Panc1 (cell line): ENCODE measurements around the gene CHD6. TPM values are rescaled to one million over a fixed set of nuclear protein-coding genes. Genes with fewer than 3 reads are reported as not detected.

ENCODE experiments used
- ATAC-seq: fragments of 200-7000 bp; cut with Tn5 transposase; 2 replicates; pipeline ENCODE4 v1.9.1; 2020; ENCODE audit warnings: mild to moderate bottlenecking, moderate library complexity
- BruUV-seq: library from RNA; stranded (reverse); fragments of 400-500 nt; replicated peaks from 2 replicates; lab custom pipeline; 2021; lab: Mats Ljungman, UMichigan
- CTCF ChIA-PET: fragments of 300-600 bp; sonication (Branson Sonifier 250); formaldehyde crosslinking; loops from one replicate; lab custom pipeline; 2022; ENCODE audit warnings: antibody characterized with exemption; lab: Charles Lee
- POLR2A ChIA-PET: fragments of 300-600 bp; sonication (Branson Sonifier 250); formaldehyde crosslinking; loops from one replicate; lab custom pipeline; 2022; ENCODE audit warnings: antibody characterized with exemption; lab: Charles Lee
- DNase-seq: peaks from one replicate; pipeline ENCODE4 v3.0.0-alpha.2; 2010; ENCODE audit warnings: low read depth, low spot score
- H3K27ac ChIP-seq: 2 replicates; pipeline ENCODE4 v1.5.1; 2011; ENCODE audit warnings: mild to moderate bottlenecking, low read length, inconsistent platforms
- H3K27me3 ChIP-seq: fragments of 200-500 bp; sonication (Bioruptor generic); 2 replicates; pipeline ENCODE4 v1.6.0; 2014; ENCODE audit warnings: low read length, inconsistent platforms; ENCODE audit not compliant: control insufficient read depth, insufficient read depth
- H3K36me3 ChIP-seq: fragments of 200-500 bp; sonication (Bioruptor generic); 2 replicates; pipeline ENCODE4 v1.5.1; 2014; ENCODE audit warnings: inconsistent platforms, mild to moderate bottlenecking, low read length, moderate library complexity; ENCODE audit not compliant: control insufficient read depth, insufficient read depth
- H3K4me1 ChIP-seq: 2 replicates; pipeline ENCODE4 v1.5.1; 2011; ENCODE audit warnings: inconsistent platforms, mild to moderate bottlenecking, low read length, moderate library complexity; ENCODE audit not compliant: control insufficient read depth, insufficient read depth
- H3K4me3 ChIP-seq, 2 experiments: 2 replicates each; pipeline ENCODE4 v1.5.1; 2011 to 2012; ENCODE audit warnings: low read depth in 2 of 2, low read length in 2 of 2, mild to moderate bottlenecking in 2 of 2, inconsistent platforms in 1 of 2, moderate library complexity in 1 of 2
- H3K9me3 ChIP-seq: fragments of 200-500 bp; sonication (Bioruptor generic); 2 replicates; pipeline ENCODE4 v1.5.1; 2014; ENCODE audit warnings: low read depth, mild to moderate bottlenecking, inconsistent platforms, low read length, moderate library complexity; ENCODE audit not compliant: control insufficient read depth, insufficient read depth
- POLR2AphosphoS5 ChIP-seq: IDR thresholded peaks from 2 replicates; pipeline ENCODE4 v1.6.1; 2012; ENCODE audit warnings: mild to moderate bottlenecking, low read depth, low read length, moderate library complexity
- SIN3A ChIP-seq: IDR thresholded peaks from 2 replicates; pipeline ENCODE4 v1.6.1; 2012; ENCODE audit warnings: low read depth, mild to moderate bottlenecking, low read length, moderate library complexity, borderline replicate concordance; ENCODE audit not compliant: insufficient read depth
- TCF7L2 ChIP-seq: IDR thresholded peaks from 2 replicates; pipeline ENCODE4 v1.6.1; 2011; ENCODE audit warnings: mild to moderate bottlenecking, low read depth, low read length, inconsistent platforms
- in situ Hi-C: cut with HindIII; loops from 2 replicates; pipeline ENCODE4 v1.10.0; 2016; ENCODE audit warnings: low sequenced_read_pairs, low pct_unique_long_range_greater_than_20kb
- intact Hi-C: fragments of 100-400 bp; cut with micrococcal nuclease; formaldehyde crosslinking; loops from one replicate; pipeline ENCODE4 v1.10.0; 2022; ENCODE audit not compliant: unreplicated experiment
- total RNA-seq: library from RNA; stranded (reverse); gene quantifications from one replicate; pipeline ENCODE4 v1.2.1, GENCODE V29; 2021; ENCODE audit not compliant: unreplicated experiment
- TF ChIP-seq, protein P1 (sequence below), 2 experiments: IDR thresholded peaks; 2 replicates each; pipeline ENCODE4 v1.6.1; 2011 to 2012; ENCODE audit warnings: low read depth in 2 of 2, control low read depth in 1 of 2, low read length in 1 of 2, mild to moderate bottlenecking in 1 of 2, moderate library complexity in 1 of 2; ENCODE audit not compliant: insufficient read depth in 1 of 2
- TF ChIP-seq, protein P2 (sequence below): fragments of 450-650 bp; IDR thresholded peaks from 2 replicates; pipeline ENCODE4 v1.5.1; 2017; ENCODE audit warnings: mild to moderate bottlenecking

The CHD6 gene
- total RNA-seq, 1 experiment from 2014 or later = 21.3 TPM

DNA sequence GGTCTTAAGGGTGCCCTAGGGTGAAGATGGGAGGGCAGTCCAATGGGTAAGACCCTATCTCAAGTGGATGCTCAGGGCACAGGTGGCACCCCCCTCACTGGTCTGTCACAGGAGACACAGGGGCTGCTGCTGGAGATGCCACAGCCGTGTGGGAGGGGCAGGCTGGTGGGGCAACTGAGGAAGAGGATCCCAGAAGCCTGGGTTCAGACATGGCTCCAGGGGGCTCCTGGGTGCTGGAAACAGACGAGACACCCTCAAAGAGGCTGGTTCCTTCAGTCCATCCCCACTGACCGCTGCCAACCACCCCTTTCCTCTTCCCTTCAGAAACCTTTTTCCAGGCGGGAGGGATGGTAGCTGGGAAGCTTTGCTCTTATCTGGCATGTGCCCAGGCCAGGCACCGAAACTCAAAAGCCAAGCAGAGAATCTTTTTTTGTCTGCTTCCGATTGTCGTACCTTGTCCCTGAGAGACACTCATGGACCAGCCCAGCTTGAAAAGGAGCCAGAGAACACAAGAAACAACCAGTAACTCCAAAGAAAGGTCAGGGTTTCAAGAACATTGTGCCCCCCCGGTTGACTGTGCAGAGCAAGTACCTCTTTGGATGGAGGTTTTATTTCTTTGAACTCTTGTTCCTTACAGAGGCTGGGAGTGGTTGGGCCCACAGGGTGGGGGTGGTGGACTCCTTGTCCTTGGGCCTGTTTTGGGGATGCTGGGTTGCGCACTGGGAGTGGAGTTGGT, 223.1 kb downstream of the CHD6 start:
- in situ Hi-C loops = no loop called here
- intact Hi-C loops = no loop called here
- TF ChIP-seq POLR2AphosphoS5 (no peak), SIN3A (no peak), TCF7L2 (no peak)
- TF ChIP-seq, protein P1, sequence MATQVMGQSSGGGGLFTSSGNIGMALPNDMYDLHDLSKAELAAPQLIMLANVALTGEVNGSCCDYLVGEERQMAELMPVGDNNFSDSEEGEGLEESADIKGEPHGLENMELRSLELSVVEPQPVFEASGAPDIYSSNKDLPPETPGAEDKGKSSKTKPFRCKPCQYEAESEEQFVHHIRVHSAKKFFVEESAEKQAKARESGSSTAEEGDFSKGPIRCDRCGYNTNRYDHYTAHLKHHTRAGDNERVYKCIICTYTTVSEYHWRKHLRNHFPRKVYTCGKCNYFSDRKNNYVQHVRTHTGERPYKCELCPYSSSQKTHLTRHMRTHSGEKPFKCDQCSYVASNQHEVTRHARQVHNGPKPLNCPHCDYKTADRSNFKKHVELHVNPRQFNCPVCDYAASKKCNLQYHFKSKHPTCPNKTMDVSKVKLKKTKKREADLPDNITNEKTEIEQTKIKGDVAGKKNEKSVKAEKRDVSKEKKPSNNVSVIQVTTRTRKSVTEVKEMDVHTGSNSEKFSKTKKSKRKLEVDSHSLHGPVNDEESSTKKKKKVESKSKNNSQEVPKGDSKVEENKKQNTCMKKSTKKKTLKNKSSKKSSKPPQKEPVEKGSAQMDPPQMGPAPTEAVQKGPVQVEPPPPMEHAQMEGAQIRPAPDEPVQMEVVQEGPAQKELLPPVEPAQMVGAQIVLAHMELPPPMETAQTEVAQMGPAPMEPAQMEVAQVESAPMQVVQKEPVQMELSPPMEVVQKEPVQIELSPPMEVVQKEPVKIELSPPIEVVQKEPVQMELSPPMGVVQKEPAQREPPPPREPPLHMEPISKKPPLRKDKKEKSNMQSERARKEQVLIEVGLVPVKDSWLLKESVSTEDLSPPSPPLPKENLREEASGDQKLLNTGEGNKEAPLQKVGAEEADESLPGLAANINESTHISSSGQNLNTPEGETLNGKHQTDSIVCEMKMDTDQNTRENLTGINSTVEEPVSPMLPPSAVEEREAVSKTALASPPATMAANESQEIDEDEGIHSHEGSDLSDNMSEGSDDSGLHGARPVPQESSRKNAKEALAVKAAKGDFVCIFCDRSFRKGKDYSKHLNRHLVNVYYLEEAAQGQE (IDR thresholded peaks at IDR 0.05; ENCODE audit: insufficient read depth in 1 of 2, low read depth in 2 of 2, low read length in 1 of 2) = no peak
- TF ChIP-seq, protein P2, sequence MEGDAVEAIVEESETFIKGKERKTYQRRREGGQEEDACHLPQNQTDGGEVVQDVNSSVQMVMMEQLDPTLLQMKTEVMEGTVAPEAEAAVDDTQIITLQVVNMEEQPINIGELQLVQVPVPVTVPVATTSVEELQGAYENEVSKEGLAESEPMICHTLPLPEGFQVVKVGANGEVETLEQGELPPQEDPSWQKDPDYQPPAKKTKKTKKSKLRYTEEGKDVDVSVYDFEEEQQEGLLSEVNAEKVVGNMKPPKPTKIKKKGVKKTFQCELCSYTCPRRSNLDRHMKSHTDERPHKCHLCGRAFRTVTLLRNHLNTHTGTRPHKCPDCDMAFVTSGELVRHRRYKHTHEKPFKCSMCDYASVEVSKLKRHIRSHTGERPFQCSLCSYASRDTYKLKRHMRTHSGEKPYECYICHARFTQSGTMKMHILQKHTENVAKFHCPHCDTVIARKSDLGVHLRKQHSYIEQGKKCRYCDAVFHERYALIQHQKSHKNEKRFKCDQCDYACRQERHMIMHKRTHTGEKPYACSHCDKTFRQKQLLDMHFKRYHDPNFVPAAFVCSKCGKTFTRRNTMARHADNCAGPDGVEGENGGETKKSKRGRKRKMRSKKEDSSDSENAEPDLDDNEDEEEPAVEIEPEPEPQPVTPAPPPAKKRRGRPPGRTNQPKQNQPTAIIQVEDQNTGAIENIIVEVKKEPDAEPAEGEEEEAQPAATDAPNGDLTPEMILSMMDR = no peak
- no TSS peak for BruUV-seq
- Histone ChIP-seq H3K4me3 (no peak overlapping the region), H3K27ac (no peak overlapping the region), H3K36me3 (no peaks in the 10 kb centered on the region), H3K9me3 (no peaks in the 10 kb centered on the region), H3K27me3 (no peaks in the 10 kb centered on the region), H3K4me1 (peaks cover 11% of the 10 kb centered on the region)
- DNase-seq (no peak), ATAC-seq (no peak)
- POLR2A ChIA-PET = no interaction called here
- CTCF ChIA-PET = interaction anchor here (0.6 kb wide), 1 partner anchor 54 kb away, joined by 5 read pairs; no protein-coding TSS in a partner anchor

DNA sequence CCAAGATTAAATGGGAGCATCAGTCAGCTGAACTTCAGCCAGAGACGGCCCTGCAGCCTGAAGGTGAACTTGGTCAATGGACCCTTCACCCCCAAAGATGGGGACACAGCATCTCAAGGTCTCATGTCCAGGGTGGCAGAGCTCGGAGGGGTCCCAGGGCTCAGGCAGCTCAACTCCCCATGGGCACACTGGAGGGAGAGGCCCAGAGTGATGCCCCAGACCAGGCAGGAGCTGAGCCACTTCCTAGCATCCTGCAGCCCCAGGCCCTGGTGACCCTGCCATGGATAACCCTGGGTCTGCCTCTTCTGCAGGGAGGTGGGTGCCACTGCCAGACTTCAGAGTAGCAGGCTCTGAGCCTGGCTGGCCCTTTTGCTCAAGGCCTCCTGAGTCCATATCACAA, 224.1 kb downstream of the CHD6 start:
- intact Hi-C loops (no loop called here), in situ Hi-C loops (no loop called here)
- Histone ChIP-seq H3K27ac (no peak overlapping the region), H3K4me1 (peaks cover 11% of the 10 kb centered on the region), H3K27me3 (no peaks in the 10 kb centered on the region), H3K4me3 (no peak overlapping the region), H3K9me3 (no peaks in the 10 kb centered on the region), H3K36me3 (no peaks in the 10 kb centered on the region)
- DNase-seq (no peak), ATAC-seq (no peak)
- no peak for TF ChIP-seq POLR2AphosphoS5
- TF ChIP-seq SIN3A = no peak
- TF ChIP-seq, protein P1 (IDR thresholded peaks at IDR 0.05; ENCODE audit: insufficient read depth in 1 of 2, low read depth in 2 of 2, low read length in 1 of 2) = no peak
- POLR2A ChIA-PET = no interaction called here
- no TSS peak for BruUV-seq
- CTCF ChIA-PET = no interaction called here
